Measurements from ENCODE around the gene LSM12.
"Not testable (repeated sequence)": the region's sequence is repeated elsewhere in the genome, so short reads cannot be mapped to it uniquely, and the experiment has no call there.

LSM12 gene

DNA sequence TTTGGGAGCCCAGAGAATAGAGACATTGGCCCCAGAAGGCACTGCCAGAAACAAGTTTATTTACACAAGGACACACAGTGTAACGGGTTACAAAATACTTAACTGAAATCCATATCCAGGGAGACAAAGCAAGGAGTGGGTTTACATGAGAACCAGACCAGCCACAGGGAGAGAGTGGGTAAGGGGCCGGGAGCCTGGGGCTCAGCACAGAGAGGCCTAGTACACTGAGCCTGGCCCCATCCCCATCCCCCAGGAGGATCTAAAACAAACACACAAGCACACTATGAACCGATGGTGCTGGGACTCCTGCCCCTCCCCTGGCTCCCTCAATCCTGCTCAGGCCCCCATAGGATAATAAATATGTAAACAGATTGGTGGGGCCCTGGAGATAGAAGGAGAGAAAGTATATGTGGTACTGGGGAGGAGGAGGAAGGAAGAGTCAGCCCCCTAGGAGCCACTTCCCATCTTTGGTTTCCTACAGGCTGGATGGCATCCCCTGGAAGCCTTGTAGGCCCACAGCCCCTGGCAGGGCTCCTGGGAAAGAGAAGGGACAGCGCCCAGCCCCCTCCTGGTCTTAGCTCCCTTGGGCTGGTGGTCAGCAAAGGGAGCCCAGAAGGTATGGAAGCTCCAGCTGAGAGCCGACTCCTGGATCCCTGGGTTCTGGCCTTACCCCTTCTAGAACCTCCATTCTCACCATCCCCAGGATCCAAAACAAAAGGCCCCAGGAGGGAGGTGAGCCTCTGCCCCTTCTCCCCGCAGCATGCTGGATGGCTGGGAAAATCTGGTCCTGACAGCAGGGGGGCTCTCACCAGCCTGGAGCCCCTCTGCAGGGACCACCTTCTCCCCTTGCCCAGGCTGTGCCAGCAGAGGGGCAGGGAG lies 10.5 kb upstream of the LSM12 start:
- DNase-seq (ENCODE audit: low read depth): no peak

DNA sequence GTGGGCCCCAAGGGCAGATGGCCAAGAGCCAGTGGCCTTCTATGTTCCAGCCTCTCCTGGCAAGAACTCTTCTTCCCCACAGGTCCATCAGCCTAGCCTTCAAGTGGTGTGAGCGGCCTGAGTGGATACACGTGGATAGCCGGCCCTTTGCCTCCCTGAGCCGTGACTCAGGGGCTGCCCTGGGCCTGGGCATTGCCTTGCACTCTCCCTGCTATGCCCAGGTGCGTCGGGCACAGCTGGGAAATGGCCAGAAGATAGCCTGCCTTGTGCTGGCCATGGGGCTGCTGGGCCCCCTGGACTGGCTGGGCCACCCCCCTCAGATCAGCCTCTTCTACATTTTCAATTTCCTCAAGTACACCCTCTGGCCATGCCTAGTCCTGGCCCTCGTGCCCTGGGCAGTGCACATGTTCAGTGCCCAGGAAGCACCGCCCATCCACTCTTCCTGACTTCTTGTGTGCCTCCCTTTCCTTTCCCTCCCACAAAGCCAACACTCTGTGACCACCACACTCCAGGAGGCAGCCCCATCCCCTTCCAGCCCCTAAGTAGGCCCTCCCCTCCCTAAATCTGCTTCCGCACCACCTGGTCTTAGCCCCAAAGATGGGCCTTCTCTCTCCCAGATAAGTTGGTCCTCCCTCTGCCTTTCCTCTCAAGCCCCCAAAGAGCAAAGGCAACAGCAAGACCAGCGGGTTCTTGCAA lies 9.3 kb upstream of the LSM12 start:
- DNase-seq (ENCODE audit: low read depth): no peak

DNA sequence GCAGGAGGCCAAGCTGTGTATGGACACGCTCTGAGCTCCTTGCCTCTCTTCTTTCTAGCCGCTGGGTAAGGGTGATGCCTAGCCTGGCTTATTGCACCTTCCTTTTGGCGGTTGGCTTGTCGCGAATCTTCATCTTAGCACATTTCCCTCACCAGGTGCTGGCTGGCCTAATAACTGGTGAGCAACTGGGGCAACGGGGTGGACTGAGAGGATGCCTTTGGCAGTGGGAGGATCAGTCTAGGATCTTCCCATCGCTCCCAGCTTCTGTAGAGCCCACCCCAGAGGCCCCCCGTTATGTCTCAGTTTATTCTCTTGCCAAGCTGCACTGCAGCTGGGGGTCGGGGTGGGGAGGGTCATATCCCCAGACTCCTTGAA lies 8.4 kb upstream of the LSM12 start:
- no peak for DNase-seq (ENCODE audit: low read depth)

DNA sequence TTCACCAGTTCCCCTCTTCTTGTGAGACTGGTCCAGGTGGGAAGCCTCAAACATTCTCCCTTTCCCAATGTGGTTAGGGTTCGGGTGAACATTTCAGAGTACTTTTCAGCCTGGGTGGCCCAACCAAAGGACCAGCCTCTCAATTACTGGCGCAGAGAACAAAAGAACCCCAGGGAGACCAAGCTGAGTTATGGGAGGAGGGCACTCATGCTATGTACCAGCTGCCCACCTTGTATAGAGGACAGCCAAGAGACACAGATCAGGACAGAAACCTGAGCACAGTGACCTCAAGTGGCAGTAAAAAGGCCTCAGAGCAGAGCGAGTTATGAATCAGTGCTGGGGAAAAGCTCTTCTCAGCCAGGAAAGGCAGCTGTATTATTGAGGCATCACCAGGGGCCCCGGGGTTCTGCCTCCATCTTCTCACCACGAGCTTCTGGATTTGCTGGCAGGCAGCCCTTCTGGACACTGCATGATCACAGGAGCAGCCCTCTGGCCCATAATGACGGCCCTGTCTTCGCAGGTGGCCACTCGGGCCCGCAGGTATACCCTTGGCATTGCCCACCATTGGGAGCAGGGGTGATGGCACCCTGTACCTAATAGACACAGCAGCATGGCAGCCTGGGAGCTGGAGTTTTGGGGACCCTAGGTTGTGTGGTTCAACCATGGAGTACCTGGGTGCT lies 7.9 kb upstream of the LSM12 start:
- no peak for DNase-seq (ENCODE audit: low read depth)

DNA sequence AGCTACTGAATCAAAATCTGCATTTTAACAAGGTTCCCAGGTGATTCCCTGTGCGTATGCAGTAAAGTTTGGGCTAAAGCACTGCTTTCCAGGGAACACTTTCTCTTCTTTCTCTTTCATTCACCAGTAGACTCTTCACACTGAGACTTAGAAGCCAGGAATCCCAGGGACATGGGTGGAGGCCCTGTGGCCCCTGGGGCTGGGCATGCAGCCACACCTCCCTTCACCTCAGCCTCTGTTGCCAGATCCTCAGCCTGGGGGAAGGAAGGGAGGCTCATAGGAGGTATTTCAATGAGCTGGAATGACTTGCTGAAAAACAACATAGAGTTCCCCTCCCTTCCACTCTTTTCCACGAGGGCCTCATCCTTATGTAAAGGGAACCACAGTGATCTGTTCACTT lies 5.3 kb upstream of the LSM12 start:
- no peak for DNase-seq (ENCODE audit: low read depth)

DNA sequence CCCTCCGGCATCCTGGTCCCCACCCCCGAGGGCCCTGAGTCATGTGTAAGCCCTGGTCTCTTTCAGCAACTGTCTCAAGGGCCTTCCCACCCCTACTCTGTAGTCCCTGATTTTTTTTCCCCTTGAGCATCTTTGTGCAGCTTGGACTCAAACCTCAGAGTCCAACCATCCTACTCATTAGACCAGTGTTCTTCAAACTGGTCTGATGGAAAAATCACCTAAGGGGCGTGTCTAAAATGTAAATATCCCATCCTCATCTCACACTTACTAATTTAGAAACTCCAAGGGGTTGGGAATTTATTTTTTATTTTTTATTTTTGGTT lies 4.7 kb upstream of the LSM12 start:
- DNase-seq (ENCODE audit: low read depth): peak; percentile 54

DNA sequence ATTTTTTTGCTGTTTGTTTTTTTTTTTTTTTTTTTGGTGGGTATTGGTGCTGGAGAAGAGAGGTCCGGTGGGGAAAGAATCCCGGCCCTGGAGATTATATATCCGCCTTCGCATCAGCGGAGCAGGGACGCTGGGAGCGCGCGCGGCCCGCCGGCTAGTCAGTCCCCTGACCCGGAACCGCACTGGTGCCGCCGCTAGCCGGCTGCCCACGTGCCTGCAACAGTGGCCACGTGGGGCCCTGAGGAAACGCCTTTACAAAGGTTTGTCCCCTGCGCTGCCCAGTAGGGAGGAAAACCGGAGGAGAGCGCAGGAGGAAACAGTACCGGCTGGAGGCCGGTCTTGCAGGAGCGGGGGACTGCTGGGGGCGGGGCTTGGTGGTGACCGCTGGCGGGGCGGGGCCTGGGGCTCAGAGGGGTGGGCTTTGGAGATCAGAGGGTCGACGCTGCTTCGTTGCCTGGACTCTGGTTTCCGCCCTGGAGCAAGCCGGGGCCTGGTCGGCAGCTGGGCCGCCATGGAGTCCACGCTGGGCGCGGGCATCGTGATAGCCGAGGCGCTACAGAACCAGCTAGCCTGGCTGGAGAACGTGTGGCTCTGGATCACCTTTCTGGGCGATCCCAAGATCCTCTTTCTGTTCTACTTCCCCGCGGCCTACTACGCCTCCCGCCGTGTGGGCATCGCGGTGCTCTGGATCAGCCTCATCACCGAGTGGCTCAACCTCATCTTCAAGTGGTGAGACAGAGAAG lies 4.2 kb upstream of the LSM12 start, which contains the start of gene G6PC3:
Gene G6PC3, plus strand, starts transcription at position 281 of the 743 bp plus-strand sequence. Its CDS starts 231 bp downstream, at position 512.
- peak; percentile 76 for DNase-seq (ENCODE audit: low read depth)

DNA sequence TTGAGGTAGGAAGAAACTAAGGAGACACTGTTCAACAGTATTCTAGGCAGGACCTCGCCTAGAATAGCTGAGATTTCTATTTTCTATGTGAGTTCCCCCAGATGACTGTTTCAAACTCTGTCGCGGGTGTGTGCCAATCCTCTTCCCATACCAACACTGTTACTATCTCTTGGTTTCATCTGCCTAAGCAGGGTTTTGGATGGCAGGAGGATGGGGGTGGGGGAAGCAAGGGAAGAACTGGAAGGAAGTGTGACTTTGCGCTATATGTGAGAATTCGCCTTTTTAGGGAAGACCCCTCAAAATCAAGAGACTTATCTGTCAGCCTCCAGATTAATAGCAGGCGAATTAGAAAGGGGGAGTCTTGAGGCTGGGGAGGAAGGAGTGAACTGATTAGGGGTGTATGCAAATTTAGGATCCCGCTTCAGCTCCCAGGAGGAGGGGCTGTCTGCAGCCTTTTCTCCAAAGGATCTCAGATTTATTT lies 3.5 kb upstream of the LSM12 start:
- DNase-seq (ENCODE audit: low read depth): no peak

DNA sequence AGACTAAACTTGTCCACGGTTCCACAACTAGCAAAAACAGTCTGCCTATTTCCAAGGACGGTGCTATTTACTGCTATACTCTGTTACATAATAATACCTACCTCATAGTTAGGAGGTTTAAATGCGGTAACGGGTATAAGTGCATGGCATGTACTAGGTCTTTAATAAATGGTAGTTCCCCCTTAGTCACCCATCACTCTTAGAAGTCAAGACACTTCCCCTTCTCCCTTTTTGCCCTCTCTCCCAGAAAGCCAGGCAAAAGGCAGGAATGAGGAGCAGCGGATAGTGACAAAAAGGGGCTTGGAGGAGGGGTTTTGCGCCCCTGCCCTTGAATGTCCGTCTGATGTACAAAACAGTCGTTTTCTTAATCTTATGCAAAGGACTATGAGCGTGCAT lies 1.1 kb upstream of the LSM12 start:
- DNase-seq (ENCODE audit: low read depth): no peak

DNA sequence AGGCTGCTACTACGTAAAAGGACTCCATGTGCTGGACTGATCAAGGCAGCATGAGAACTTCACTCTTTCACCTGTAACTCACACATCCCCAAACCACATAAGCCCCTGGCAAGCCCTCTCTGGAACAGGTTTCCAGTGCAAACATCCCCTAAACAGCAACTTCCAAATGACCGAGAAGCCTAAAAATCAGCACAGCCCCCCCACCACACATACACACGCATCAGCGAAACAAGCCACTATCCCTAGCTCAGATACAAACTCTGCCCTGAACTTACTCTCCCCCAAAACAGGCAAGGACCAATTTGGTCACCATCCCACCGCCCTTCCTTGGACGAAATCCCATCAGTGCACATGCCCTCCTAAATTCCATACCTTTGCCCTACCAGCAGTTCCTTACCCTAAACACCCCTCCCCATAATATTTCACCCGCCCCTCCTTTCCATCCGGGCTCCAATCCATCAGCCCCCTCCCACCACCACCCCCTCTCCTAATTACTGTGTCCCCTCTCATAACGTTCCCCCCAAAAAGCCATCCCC lies 735 bp downstream of the LSM12 start:
- DNase-seq (ENCODE audit: low read depth): no peak

DNA sequence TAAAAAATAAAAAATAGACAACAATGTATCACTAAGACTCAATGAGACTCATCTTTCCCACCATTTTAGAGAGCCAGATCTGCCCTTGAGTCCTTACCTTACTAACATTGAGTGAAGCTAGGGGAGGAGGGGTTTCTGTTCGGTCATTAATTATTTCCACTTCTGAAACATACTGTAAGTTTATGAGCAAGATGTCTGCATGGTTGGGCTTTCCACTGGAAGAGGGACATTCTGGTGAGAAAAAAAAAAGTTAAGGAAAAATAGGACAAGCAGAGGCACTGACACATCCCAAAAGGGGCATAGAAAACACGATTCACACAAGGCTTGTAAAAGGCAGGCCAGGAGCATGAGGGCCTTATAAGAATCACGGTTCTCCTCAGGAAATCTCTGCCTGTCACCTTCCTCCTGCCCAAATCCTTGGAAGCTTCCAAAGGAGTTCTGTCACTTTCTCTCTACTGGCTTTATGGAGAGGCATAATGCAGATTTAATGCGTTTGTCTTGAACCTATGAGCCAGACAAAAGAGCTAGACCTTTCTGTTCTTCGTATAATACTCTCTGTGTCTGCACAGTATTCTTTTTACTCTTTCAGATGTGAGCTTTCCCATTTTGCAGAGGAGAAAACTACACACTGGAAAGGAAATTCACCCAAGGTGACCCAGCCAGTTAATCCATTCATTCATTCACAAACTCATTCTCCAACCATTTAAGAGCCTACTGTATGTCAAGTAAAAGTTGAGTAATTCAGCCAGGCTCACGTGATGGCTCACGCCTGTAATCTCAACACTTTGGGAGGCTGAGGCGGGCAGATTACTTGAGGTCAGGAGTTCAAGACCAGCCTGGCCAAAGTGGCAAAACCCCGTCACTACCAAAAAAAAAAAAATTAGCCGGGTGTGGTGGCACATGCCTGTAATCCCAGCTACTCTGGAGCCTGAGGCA lies 2.5 kb downstream of the LSM12 start:
- no peak for DNase-seq (ENCODE audit: low read depth)

DNA sequence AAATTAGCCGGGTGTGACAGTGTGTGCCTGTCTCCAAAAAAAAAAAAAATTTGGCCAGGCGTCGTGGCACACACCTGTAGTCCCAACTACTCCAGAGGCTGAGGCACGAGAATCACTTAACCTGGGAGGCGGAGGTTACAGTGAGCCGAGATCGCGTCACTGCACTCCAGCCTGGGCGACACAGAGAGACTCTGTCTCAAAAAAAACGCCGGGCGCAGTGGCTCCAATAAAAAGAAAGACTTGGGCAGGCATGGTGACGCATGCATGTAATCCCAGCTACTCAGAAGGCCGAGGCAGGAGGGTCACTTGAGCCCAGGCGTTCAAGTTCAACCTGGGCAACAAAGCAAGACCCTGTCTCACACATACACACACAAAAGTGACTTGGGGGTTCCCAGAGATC lies 3.6 kb downstream of the LSM12 start:
- no peak for DNase-seq (ENCODE audit: low read depth)

DNA sequence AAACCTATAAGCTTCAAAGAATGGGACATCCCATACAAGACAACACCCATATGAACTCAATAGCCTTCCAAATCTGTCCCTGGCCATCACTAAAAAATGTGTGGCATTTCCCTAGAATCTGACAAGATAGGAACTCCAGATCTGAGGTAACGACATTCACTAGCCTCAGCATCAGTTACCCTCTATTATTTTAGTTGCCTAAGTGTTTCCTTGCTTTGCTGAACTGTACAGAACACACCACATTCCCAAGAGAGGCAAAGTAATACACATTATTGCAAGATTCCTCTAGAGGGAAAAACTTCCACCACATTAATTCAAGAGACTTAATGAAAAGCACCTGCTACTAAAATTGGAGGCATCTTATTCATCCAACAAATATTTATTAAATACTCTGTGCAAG lies 5.0 kb downstream of the LSM12 start:
- DNase-seq (ENCODE audit: low read depth): no peak

DNA sequence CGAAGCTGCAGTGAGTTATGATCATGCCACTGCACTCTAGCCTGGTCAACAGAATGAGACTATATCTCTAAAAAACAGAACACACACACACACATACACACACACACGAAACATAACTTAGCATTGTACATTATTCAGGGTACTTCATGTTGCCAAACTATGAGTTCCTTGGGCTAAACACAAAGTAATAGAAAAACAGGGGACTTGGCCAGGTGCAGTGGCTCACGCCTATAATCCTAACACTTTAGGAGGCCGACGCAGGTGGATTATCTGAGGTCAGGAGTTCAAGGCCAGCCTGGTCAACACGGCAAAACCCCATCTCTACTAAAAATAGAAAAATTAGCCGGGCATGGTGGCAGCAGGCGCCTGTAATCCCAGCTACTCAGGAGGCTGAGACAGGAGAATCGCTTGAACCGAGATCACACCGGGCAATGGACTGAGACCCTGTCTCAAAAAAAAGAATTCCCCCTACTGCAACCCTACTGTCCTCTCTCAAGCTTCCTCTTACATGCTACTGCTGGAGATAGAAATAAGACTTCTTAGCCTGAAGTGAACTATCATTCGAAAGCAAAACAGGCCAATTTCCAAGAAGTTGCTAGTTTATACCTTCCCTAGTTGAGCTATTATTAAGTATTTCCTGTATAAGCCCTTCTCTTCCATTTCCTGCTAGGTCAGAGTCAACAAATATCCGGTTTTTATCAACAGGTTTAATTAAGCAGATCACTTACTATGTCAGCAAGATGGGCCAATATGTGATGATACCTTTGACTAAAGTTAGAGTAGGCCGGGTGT lies 7.2 kb downstream of the LSM12 start:
- no peak for DNase-seq (ENCODE audit: low read depth)

DNA sequence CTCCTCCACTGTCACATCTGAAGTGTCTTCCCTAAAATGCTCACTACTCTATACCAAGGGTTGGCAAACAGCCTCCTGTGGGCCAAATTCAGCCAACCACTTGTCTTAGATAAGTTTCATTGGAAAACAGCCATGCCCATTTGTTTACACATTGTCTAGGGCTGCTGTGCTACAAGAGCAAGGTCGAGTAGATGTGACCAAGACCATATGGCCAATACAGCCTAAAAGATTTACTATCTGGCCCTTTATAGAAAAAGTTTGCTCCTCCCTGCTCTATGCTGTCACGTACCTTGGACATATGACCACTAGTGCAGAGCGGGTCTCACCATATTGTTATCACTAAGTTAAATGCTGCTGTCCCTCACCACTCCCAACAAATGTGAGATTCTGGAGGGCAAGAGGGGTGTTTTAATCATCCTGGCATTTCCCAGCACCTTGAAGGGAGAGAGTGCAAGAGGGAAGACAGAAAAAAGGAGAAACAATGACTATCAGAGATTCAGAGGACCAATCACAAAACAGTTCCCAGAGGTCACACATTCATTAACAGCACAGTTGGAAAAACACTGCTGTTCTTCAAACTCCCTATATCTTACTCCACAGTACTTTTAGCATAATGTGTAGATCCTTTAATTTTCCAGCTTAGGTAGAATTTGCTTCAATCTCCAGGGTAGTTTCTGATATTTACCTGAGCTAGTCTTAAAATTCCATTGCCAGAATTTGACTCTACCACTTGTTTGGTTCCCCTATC lies 13.2 kb downstream of the LSM12 start:
- no peak for DNase-seq (ENCODE audit: low read depth)

DNA sequence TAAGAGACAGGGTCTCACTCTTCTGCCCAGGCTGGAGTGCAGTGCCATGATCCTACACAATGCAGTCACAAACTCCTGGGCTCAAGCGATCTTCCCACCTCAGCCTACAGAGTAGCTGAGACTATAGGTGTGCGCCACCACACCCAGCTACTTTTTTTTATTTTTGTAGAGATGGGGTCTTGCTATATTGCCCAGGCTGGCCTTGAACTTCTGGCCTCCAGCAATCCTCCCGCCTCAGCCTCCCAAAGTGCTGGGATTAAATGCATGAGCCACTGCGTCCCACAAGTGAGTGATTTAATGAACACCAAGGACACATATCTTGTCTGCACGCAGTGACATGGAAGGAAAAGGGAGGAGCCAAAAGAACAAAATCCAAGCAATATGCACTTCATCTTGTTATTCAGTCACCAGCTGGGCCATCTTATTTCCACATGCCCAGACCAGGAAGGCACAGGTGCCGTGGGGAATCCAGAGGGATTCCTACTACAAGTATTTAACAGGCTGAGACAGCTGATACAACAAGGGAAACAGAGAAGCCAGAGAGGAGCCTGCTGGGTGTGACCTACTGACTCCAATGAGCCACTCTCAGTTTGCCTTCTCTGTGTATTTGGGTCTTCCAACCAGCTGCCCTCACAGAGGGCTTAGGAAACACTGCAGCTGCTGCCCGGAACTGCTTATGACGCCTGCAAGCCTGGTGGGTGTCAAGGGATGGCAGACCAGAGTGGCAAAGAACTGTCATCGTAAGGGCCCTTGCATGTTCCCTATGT lies 17.0 kb downstream of the LSM12 start:
- DNase-seq (ENCODE audit: low read depth): no peak

DNA sequence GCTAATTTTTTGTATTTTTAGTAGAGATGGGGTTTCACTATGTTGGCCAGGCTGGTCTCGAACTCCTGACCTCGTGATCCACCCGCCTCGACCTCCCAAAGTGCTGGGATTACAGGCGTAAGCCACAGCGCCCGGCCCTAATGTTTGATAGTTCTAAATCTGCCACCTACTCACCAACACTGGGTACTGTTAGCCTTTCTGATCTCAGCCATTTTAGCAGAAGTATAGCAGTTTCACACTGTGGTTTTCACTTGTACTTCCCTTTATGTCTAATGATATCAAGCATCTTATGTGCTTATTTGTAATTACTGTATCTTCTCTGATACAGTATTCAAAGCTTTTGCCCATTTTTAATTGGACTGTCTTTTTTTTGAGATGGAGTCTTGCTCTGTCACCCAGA lies 19.6 kb downstream of the LSM12 start:
- not testable (repeated sequence) for DNase-seq (ENCODE audit: low read depth)

DNA sequence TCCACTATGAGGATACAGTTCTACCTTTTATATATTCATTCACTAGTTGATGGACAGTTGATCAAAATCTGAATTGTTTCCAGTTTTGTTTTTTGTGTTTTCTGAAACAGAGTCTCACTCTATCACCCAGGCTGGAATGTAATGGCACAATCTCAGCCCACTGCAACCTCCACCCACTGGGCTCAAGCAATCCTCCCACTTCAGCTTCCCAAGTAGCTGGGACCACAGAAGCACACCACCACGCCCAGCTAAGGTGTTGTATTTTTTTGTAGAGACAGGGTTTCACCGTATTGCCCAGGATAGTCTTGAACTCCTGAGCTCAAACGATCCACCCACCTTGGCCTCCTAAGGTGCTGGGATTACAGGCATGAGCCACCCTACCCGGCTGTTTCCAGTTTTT lies 21.0 kb downstream of the LSM12 start:
- no peak for DNase-seq (ENCODE audit: low read depth)

Data from stimulated activated CD8-positive, alpha-beta memory T cell treated with anti-CD3 and anti-CD28 coated beads, Interleukin-4, amount 100 ng/mL, for 24 hours (primary cell).